ENCODE data around the gene CNTNAP2. TPM values are rescaled to one million over a fixed set of nuclear protein-coding genes. Genes with fewer than 3 reads are reported as not detected.

CNTNAP2 gene
- polyA plus RNA-seq, 1 experiment = not detected

DNA sequence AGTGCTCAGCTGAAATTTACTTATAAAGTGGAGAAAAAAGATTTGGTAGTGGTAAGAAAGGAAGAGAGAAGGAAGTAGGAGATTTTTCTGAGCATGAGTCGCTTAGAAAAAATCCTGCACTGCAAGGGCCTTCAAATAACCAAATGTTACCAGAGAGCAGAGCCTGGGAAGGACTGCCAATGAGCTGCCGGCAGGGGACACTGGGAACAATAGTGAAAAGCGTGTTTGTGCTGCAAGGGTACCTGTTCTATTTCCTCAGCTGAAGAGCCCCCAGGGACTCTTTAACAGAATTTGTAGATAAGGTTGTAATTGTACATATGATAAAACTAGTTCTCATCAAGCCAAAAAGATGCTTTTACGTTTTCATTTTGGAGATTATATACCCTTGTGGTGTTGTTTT, 1777.7 kb downstream of the CNTNAP2 start:
- DNase-seq (ENCODE audit: low read depth) = no peak

DNA sequence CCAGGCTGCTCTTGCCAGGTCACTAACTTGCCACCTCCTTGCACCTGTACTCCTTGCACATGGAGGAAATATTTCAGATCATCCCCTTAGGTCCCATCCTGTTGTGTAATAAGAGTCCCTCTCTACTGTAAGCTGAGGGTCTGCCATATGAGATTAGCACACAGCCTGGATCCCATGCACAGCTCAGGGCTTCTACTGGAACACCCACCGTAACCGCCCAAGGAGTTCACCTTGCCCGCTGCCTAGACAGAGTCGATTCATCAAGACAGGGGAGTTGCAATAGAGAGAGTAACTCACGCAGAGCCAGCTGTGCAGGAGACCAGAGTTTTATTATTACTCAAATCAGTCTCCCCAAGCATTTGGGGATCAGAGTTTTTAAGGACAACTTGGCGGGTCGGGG, 1779.5 kb downstream of the CNTNAP2 start:
- Histone ChIP-seq H3K36me3 (ENCODE audit: control insufficient read depth, insufficient read depth, low read length) (no peaks in the 10 kb centered on the region), H3K4me3 (ENCODE audit: low read depth, low read length) (no peak overlapping the region), H3K27me3 (ENCODE audit: control insufficient read depth, insufficient read depth, low read length) (no peaks in the 10 kb centered on the region)
- POLR2A ChIA-PET = no interaction called here
- DNase-seq (ENCODE audit: low read depth) = no peak
- CTCF ChIA-PET = no interaction called here
- TF ChIP-seq, protein P1, sequence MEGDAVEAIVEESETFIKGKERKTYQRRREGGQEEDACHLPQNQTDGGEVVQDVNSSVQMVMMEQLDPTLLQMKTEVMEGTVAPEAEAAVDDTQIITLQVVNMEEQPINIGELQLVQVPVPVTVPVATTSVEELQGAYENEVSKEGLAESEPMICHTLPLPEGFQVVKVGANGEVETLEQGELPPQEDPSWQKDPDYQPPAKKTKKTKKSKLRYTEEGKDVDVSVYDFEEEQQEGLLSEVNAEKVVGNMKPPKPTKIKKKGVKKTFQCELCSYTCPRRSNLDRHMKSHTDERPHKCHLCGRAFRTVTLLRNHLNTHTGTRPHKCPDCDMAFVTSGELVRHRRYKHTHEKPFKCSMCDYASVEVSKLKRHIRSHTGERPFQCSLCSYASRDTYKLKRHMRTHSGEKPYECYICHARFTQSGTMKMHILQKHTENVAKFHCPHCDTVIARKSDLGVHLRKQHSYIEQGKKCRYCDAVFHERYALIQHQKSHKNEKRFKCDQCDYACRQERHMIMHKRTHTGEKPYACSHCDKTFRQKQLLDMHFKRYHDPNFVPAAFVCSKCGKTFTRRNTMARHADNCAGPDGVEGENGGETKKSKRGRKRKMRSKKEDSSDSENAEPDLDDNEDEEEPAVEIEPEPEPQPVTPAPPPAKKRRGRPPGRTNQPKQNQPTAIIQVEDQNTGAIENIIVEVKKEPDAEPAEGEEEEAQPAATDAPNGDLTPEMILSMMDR (IDR thresholded peaks at IDR 0.05; ENCODE audit: insufficient read depth, low read depth, low read length) = no peak

More for the DNA sequence above, 1777.7 kb downstream of the CNTNAP2 start:
- TF ChIP-seq, protein P1 (IDR thresholded peaks at IDR 0.05; ENCODE audit: insufficient read depth, low read depth, low read length) = no peak
- no peaks in the 10 kb centered on the region for H3K27me3 ChIP-seq (ENCODE audit: control insufficient read depth, insufficient read depth, low read length)
- H3K4me3 ChIP-seq (ENCODE audit: low read depth, low read length) = no peak overlapping the region
- no peaks in the 10 kb centered on the region for H3K36me3 ChIP-seq (ENCODE audit: control insufficient read depth, insufficient read depth, low read length)
- ChIA-PET CTCF (no interaction called here), POLR2A (no interaction called here)

DNA sequence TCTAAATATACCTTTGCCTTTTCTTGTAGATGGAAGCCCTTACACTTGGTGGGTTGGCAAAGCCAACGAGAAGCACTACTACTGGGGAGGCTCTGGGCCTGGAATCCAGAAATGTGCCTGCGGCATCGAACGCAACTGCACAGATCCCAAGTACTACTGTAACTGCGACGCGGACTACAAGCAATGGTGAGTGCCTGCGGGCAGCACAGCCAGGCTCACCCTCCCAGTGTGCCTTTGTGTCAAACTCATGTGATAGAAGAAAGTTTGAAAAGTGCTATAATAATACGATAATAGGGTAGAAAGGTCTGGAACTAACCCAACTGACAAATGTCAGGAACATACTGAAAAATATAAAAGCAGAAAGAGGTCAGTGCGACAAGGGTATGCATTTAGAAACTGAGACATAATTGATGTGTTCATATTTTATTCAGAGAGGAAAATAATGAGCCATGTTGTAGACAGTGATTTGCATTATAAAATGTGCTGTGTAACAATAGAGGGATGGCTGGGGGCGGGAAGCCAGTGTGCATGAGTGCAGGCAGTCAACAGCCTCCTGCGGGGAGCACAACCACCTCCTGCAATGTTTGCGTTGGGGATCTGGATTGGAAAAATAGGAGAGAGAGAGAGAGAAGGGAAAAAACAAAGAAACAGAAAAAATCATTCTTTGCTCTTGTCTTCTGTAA, 1787.1 kb downstream of the CNTNAP2 start:
- Histone ChIP-seq H3K36me3 (ENCODE audit: control insufficient read depth, insufficient read depth, low read length) (no peaks in the 10 kb centered on the region), H3K27me3 (ENCODE audit: control insufficient read depth, insufficient read depth, low read length) (no peaks in the 10 kb centered on the region), H3K4me3 (ENCODE audit: low read depth, low read length) (no peak overlapping the region)
- DNase-seq (ENCODE audit: low read depth) = no peak
- TF ChIP-seq, protein P1 (IDR thresholded peaks at IDR 0.05; ENCODE audit: insufficient read depth, low read depth, low read length) = no peak
- ChIA-PET POLR2A (no interaction called here), CTCF (no interaction called here)

DNA sequence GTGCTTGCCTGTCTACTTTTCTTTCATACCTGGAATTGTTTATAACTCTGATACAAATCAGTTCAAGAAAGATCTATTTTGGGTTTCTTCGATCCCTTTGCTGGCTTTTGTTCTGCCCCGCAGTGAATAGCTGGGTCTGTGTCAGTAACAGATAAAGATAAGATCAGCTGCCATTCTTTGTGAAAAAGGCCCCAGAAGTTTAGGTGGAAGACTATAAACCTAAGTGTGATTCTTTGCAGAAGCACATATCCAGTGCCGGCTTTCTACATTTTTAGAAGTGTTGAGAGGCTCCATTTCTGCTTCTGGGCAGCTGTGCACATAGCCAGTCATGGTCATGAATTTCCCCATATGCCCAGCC, 1787.6 kb downstream of the CNTNAP2 start:
- H3K27me3 ChIP-seq (ENCODE audit: control insufficient read depth, insufficient read depth, low read length) = no peaks in the 10 kb centered on the region
- no peaks in the 10 kb centered on the region for H3K36me3 ChIP-seq (ENCODE audit: control insufficient read depth, insufficient read depth, low read length)
- DNase-seq (ENCODE audit: low read depth) = no peak
- CTCF ChIA-PET = no interaction called here
- POLR2A ChIA-PET = no interaction called here
- H3K4me3 ChIP-seq (ENCODE audit: low read depth, low read length) = no peak overlapping the region
- TF ChIP-seq, protein P1 (IDR thresholded peaks at IDR 0.05; ENCODE audit: insufficient read depth, low read depth, low read length) = no peak

DNA sequence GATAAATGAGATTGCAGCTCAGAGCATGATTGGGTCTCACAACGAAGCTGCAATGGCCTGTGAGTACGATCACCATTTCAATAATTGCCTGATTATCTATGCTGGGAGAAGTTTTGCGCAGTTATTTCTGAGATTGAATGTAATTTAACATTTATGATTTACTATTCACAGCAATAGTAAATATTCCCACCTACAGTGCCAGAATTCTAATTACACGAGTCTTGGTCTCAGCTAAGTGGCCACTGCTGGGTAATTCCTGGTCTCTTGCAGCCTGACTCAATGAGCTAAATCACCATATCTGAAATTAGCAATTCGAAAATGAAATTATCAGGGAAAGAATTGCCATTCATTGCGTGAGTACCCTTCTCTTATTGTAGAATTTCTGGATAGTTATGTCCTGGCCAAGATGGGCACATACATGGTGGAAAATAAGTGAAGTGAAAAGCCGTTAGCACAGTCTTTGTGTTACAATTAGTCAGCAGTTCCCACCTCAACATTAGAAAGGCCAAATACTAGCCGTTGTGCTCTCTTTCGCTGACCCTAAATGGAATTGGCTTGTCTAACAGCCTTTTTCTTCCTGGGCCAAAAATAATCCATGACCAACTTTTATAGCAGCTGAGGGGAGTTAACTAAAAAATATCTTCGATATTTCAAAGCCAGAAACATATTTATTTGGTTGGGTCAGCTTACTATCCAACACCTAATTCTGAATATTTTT, 1793.0 kb downstream of the CNTNAP2 start:
- CTCF ChIA-PET = no interaction called here
- TF ChIP-seq, protein P1 (IDR thresholded peaks at IDR 0.05; ENCODE audit: insufficient read depth, low read depth, low read length) = no peak

More for the DNA sequence above, 1793.0 kb downstream of the CNTNAP2 start:
- DNase-seq (ENCODE audit: low read depth) = no peak
- no peaks in the 10 kb centered on the region for H3K27me3 ChIP-seq (ENCODE audit: control insufficient read depth, insufficient read depth, low read length)
- no peak overlapping the region for H3K4me3 ChIP-seq (ENCODE audit: low read depth, low read length)
- POLR2A ChIA-PET = no interaction called here
- H3K36me3 ChIP-seq (ENCODE audit: control insufficient read depth, insufficient read depth, low read length) = no peaks in the 10 kb centered on the region

All from BJ (cell line).